Uterus (tissue), 4 donors: ENCODE results near the gene ASIC4. TPM values are rescaled to one million over a fixed set of nuclear protein-coding genes. Genes with fewer than 3 reads are reported as not detected.

Experiments
- DNase-seq, 2 donors: peaks; one replicate each; pipeline ENCODE4 v3.0.0-alpha.2; 2019 to 2020
- H3K27ac ChIP-seq, 2 donors: fragments of 200-600 bp; sonication (generic); 1 replicate in 1 of 2; 2 replicates in 1 of 2; pipeline ENCODE4 v1.5.1; 2016 to 2018
- H3K27me3 ChIP-seq, 2 donors: fragments of 200-600 bp; sonication (generic); one replicate each; pipeline ENCODE4 v1.5.1; 2018 to 2019; ENCODE audit warnings: control low read depth in 1 of 2
- H3K36me3 ChIP-seq, 2 donors: fragments of 200-600 bp; sonication (generic); one replicate each; pipeline ENCODE4 v1.5.1; 2019; ENCODE audit warnings: control low read depth in 1 of 2
- H3K4me1 ChIP-seq, 2 donors: fragments of 200-600 bp; sonication (generic); one replicate each; pipeline ENCODE4 v1.5.1; 2018 to 2019; ENCODE audit warnings: control low read depth in 1 of 2
- H3K4me3 ChIP-seq, 2 donors: fragments of 200-600 bp; sonication (generic); 1 replicate in 1 of 2; 2 replicates in 1 of 2; pipeline ENCODE4 v1.5.1; 2018 to 2019; ENCODE audit warnings: mild to moderate bottlenecking in 1 of 2
- H3K9me3 ChIP-seq, 2 donors: fragments of 200-600 bp; sonication (generic); one replicate each; pipeline ENCODE4 v1.5.1; 2019; ENCODE audit warnings: control low read depth in 1 of 2
- POLR2A ChIP-seq, 2 donors: fragments of 450-650 bp; IDR thresholded peaks; one replicate each; pipeline ENCODE4 v1.6.1; 2016; ENCODE audit warnings: antibody characterized with exemption in 2 of 2, mild to moderate bottlenecking in 1 of 2, moderate library complexity in 1 of 2
- intact Hi-C: fragments of 100-400 bp; cut with DNase I; formaldehyde crosslinking; loops from one replicate; pipeline ENCODE4 v1.15.1; 2023; ENCODE audit warnings: low total_unique reads
- total RNA-seq, 4 donors: library from RNA; depleted of rRNA in 3 of 4; stranded (reverse); fragments of >200 nt in 3 of 4; gene quantifications; one replicate each; pipeline versions ENCODE4 v1.1.0 to v1.2.4, GENCODE V29; 2014 to 2023
- TF ChIP-seq, protein P1 (sequence below), 4 experiments: fragments of 200-600 bp in 2 of 4; fragments of 450-650 bp in 2 of 4; sonication (generic) in 2 of 4; IDR thresholded peaks; one replicate each; pipeline ENCODE4 v1.5.1; 2016 to 2019; ENCODE audit warnings: antibody characterized with exemption in 4 of 4, mild to moderate bottlenecking in 2 of 4, moderate library complexity in 1 of 4
- donor health status: DM: yes; HTN: yes; CAD: no.

ASIC4 gene
- total RNA-seq, 4 donors from 2014 or later, result 0.21 to 0.30 TPM; not detected in 2

DNA sequence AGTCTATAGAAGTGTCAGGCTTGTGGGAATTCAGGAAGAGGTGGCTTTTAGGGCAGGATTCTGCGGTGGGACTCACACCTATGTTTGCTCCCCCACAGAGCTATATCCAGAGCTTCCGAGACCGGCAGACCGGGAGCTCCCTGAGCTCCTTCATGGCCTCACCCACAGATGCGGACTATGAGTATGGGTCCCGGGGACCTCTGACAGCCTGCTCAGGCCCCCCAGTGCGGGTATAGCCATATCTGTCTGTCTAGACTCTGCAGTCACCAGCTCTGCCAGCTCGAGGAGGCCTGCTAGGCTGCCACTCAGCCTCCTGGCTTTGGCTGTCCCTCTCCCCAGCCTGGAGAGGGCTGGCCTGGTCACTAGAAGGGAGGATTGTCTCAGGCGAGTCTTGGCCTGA is 35.3 kb downstream of the ASIC4 start:
- Histone ChIP-seq H3K27ac (no peak overlapping the region), H3K27me3 (no peaks in the 10 kb centered on the region), H3K36me3 (no peaks in the 10 kb centered on the region), H3K4me3 (no peak overlapping the region), H3K9me3 (no peaks in the 10 kb centered on the region), H3K4me1 (peaks cover 3 to 17% of the 10 kb centered on the region in 2 donors)
- no peak for TF ChIP-seq POLR2A (IDR thresholded peaks at IDR 0.05)
- TF ChIP-seq, protein P1, sequence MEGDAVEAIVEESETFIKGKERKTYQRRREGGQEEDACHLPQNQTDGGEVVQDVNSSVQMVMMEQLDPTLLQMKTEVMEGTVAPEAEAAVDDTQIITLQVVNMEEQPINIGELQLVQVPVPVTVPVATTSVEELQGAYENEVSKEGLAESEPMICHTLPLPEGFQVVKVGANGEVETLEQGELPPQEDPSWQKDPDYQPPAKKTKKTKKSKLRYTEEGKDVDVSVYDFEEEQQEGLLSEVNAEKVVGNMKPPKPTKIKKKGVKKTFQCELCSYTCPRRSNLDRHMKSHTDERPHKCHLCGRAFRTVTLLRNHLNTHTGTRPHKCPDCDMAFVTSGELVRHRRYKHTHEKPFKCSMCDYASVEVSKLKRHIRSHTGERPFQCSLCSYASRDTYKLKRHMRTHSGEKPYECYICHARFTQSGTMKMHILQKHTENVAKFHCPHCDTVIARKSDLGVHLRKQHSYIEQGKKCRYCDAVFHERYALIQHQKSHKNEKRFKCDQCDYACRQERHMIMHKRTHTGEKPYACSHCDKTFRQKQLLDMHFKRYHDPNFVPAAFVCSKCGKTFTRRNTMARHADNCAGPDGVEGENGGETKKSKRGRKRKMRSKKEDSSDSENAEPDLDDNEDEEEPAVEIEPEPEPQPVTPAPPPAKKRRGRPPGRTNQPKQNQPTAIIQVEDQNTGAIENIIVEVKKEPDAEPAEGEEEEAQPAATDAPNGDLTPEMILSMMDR (IDR thresholded peaks at IDR 0.05), result no peak
- intact Hi-C loops, result no loop called here
- no peak for DNase-seq

DNA sequence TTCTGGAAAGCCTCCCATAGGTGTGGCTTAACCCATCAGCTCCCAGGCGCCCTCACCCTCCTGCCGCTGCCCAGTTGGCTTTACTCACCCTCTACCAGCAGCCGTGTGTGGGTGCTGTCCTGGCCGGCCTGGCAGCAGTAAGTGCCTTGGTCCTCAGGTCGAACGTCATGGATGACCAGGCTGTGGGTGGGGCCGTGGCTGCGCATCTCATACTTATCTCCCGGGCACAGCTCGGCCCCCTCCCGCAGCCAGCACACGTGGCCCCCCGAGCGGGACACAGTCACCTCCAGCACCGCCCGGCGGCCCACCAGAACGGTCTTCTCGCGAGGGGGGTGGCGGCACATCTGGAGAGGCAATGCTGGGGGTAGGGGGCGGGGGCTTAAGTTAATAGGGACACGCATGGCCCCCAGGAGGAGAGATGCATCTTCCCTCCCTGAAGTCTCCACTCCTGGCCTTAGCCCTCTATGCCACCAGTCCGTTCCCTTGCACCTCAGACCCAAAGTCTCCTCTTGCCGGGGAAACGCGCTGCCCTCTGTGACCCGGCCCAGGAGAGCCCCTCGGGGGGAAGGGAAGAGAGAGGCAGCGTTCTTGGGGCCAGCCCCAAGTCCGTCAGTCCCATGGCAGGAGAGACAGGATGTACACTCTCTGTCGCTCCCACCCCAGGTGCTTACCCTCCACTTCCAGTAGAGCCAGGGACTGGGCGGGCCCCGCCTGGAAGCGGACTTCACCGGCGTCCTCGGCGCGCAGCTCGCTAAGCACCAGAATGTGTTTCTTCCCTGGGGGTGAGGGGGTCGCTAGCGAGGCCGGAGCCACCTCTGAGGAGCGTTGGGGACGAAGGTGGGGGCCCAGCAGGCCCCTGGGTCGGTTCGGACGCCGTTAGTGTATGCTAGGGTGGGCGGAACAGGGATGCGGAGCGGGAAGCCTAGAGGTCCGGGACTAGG is 37.4 kb downstream of the ASIC4 start:
- intact Hi-C loops, result no loop called here
- H3K27ac ChIP-seq, result peak overlapping the region; percentile 43 to 79
- no peaks in the 10 kb centered on the region for H3K27me3 ChIP-seq
- TF ChIP-seq, protein P1 (IDR thresholded peaks at IDR 0.05), result no peak
- TF ChIP-seq POLR2A (IDR thresholded peaks at IDR 0.05), result peak in 1 of 2 donors; percentile 21
- H3K4me3 ChIP-seq, result peak overlapping the region; percentile 45 to 59
- no peaks in the 10 kb centered on the region for H3K9me3 ChIP-seq
- DNase-seq, result peak; percentile 52 to 70
- no peaks in the 10 kb centered on the region for H3K36me3 ChIP-seq
- H3K4me1 ChIP-seq, result peaks cover 3 to 17% of the 10 kb centered on the region in 2 donors

DNA sequence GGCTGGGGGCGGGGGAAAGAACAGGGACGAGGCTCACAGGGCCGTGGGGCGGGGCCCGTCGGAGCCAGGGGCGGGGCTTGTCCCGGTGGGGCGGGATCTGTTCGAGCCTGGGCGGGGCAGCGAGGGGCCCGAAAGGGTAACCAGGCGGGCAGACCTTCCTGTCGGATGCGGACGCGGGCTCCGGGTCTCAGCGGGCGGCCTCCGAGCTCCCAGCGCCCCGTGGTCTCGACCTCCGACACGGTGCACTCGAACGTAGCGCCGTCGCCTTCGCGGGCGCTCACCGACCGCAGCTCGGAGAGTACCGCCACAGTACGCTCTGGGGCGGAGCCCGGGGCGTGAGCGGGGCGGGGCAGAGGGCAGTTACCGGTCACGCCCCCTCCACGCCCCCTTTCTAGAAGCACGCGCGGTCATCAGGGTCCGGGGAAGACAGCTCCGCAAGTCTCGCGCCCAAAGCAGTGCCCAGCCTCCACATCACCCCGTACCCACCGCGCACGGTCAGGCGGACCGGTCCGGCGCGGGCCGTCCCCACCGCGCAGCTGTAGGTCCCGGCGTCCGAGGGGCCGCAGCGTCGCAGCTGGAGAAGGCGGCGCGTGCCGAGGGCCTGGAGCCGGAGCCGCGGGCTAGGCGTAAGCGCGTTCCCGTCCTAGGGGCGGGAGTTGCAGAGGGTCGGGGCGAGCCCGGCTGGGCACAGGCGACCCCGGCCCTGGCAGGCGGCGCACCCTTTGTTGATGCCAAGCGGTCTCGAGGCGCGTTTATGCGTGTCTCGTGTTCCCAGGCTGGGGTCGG is 38.3 kb downstream of the ASIC4 start:
- H3K4me3 ChIP-seq, result peak overlapping the region; percentile 45 to 59
- peak in 1 of 2 donors; percentile 34 for TF ChIP-seq POLR2A (IDR thresholded peaks at IDR 0.05)
- TF ChIP-seq, protein P1 (IDR thresholded peaks at IDR 0.05), result no peak
- no peaks in the 10 kb centered on the region for H3K9me3 ChIP-seq
- no peaks in the 10 kb centered on the region for H3K36me3 ChIP-seq
- peaks cover 3 to 17% of the 10 kb centered on the region in 2 donors for H3K4me1 ChIP-seq
- H3K27ac ChIP-seq, result peak overlapping the region; percentile 43 to 79
- intact Hi-C loops, result no loop called here
- no peaks in the 10 kb centered on the region for H3K27me3 ChIP-seq
- DNase-seq, result peak; percentile 90 to 94

DNA sequence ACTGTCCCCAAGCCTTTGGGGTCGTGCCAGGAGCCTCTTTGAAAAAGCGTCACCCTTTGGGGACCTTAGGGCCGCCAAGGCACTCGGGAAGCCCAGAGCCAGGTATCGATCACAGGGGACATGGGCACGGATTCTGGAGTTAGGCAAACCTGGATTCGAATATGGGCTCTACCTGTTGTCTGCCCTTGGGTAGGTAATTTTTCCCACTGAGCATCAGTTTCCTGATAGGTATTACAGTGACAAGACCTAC is 38.8 kb downstream of the ASIC4 start:
- Histone ChIP-seq H3K4me1 (peaks cover 3 to 17% of the 10 kb centered on the region in 2 donors), H3K9me3 (no peaks in the 10 kb centered on the region), H3K27ac (no peak overlapping the region), H3K4me3 (peak overlapping the region; percentile 45 to 59), H3K27me3 (no peaks in the 10 kb centered on the region), H3K36me3 (no peaks in the 10 kb centered on the region)
- DNase-seq, result no peak
- intact Hi-C loops, result no loop called here
- TF ChIP-seq, protein P1 (IDR thresholded peaks at IDR 0.05), result no peak
- TF ChIP-seq POLR2A (IDR thresholded peaks at IDR 0.05), result no peak
